Panc1 (cell line): ENCODE data around the gene UBE2O.

Experiments
- CTCF ChIP-seq: fragments of 450-650 bp; IDR thresholded peaks from 2 replicates; pipeline ENCODE4 v1.5.1; 2017; ENCODE audit warnings: mild to moderate bottlenecking
- POLR2AphosphoS5 ChIP-seq: IDR thresholded peaks from 2 replicates; pipeline ENCODE4 v1.6.1; 2012; ENCODE audit warnings: mild to moderate bottlenecking, low read depth, low read length, moderate library complexity
- REST ChIP-seq, 2 experiments: IDR thresholded peaks; 2 replicates each; pipeline ENCODE4 v1.6.1; 2011 to 2012; ENCODE audit warnings: low read depth in 2 of 2, control low read depth in 1 of 2, low read length in 1 of 2, mild to moderate bottlenecking in 1 of 2, moderate library complexity in 1 of 2; ENCODE audit not compliant: insufficient read depth in 1 of 2
- SIN3A ChIP-seq: IDR thresholded peaks from 2 replicates; pipeline ENCODE4 v1.6.1; 2012; ENCODE audit warnings: low read depth, mild to moderate bottlenecking, low read length, moderate library complexity, borderline replicate concordance; ENCODE audit not compliant: insufficient read depth
- TCF7L2 ChIP-seq: IDR thresholded peaks from 2 replicates; pipeline ENCODE4 v1.6.1; 2011; ENCODE audit warnings: mild to moderate bottlenecking, low read depth, low read length, inconsistent platforms

- no peak for TF ChIP-seq POLR2AphosphoS5
- no peak for TF ChIP-seq CTCF
- TF ChIP-seq TCF7L2: no peak
- no peak for TF ChIP-seq REST (IDR thresholded peaks at IDR 0.05; ENCODE audit: insufficient read depth in 1 of 2, low read depth in 2 of 2, low read length in 1 of 2)
- no peak for TF ChIP-seq SIN3A
Observed at GRCh38 chr17:76492989-76493501, 40.1 kb upstream of the UBE2O start.
